LoVo (cell line): ENCODE measurements around the gene LINGO4.
A peak's percentile ranks its signal among the peaks of the same experiment; 100 is the strongest.
"Not testable (repeated sequence)": the region's sequence is repeated elsewhere in the genome, so short reads cannot be mapped to it uniquely, and the experiment has no call there.

ENCODE experiments used
- DNase-seq: peaks from one replicate; pipeline ENCODE4 v3.0.0-alpha.2; 2016; ENCODE audit warnings: low spot score

Gene LINGO4

GRCh38 chr1:151782026-151782425 lies 23.2 kb downstream of the LINGO4 start:
- DNase-seq, result not testable (repeated sequence)

DNA sequence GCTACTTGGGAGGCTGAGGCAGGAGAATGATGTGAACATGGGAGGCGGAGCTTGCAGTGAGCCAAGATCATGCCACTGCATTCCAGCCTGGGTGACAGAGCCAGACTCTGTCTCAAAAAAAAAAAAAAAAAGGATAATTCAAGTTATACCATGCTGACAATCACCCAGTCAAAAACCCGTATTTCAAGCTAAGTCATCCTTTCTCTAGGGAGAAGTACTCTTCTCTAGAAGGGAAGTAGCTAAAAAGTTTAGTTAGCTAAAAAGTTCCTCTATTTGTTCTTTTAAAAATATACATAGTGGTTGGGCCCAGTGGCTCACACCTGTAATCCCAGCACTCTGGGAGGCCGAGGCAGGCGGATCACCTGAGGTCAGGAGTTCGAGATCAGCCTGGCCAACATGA lies 24.5 kb downstream of the LINGO4 start:
- DNase-seq, result not testable (repeated sequence)

GRCh38 chr1:151779852-151780251 lies 25.4 kb downstream of the LINGO4 start:
- DNase-seq, result no peak

DNA sequence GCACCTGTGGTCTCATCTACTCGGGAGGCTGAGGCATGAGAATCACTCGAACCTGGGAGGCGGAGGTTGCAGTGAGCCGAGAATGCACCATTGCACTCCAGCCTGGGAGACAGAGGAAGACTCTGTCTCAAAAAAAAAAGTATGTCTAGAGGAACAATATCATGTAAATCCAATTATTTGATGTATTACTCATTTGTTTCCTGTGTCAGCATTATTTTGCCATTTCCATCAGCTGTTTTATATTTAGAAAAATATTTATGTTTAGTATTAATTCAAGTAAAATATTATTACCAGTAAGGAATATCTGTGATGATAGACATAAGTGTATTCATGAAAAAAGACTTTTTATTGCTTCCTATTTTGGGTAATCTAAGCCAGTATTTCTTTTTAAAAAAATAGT lies 27.9 kb downstream of the LINGO4 start:
- no peak for DNase-seq

- DNase-seq, result no peak
These were observed 28.6 kb downstream of the LINGO4 start for GRCh38 chr1:151776665-151777062.

- DNase-seq, result no peak
These were observed 29.1 kb downstream of the LINGO4 start for GRCh38 chr1:151775894-151776664.

DNA sequence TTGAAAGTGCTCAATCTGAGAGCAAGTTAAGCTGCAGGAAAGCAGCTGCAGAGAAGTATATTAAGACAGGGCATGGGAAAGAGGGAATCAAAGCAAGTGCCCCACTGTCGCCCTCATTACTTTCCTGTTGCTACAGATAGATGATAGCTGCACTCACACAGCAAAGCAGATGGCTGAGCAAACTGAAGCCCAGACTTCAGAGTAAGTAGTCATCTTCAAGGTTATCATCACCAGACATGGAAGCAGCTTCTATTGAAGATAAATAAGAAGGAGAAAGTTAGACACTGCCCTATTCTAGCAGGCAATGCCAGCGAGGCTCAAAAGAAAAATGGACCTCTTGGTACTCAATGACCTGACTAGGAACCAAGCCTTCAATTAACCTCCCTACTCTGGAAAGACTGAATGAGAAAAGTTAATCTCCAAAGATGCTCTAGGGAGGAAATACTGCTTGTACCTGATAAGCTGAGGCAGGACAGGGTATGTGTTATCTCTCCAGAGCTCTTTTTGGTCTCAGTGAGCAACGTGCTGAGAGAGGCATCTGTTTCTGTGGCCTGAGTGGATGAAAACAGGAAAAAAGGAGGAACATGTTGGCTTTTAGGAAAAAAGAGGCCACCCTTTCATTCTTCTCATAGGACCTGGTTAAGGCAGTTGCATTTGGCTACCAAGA lies 30.8 kb downstream of the LINGO4 start:
- DNase-seq, result no peak

DNA sequence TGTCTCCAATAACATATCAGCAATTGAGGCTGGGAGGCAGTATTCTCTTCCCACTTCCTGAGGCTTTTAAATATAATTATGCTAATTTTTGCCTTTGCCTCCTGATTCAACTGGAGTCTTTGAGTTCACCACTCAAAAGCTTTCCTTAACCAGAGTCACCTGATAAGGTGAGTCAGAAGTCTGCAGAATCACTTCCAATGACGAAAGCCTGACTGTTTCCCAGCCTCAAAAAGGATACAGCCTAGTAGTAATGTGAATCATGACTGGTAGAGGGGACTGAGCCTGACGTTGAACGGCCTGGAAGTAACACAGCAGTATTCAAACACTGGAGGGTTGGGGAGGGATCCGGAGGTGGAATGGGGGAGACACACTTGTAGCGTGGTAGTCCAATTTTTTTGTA lies 31.5 kb downstream of the LINGO4 start:
- no peak for DNase-seq

- DNase-seq, result not testable (repeated sequence)
These were observed 35.9 kb downstream of the LINGO4 start for GRCh38 chr1:151769270-151769669.

DNA sequence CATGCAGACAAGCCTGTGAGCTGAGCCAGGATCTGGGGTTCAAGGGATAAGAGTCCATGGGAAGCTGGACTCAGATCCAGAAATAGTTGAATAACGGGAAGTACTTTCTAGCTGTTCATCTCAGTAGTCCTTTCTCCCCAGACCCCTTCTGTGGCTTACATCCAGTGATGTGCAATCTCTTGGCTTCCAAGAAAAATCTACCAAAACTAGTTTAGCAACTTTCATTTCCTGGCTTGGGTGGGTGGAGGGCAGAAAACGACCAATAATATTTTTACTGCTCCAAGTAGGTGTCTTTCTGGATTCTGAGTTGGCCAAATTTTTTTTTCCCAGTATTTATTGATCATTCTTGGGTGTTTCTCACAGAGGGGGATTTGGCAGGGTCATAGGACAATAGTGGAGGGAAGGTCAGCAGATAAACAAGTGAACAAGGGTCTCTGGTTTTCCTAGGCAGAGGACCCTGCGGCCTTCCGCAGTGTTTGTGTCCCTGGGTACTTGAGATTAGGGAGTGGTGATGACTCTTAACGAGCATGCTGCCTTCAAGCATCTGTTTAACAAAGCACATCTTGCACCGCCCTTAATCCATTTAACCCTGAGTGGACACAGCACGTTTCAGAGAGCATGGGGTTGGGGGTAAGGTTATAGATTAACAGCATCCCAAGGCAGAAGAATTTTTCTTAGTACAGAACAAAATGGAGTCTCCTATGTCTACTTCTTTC lies 36.7 kb downstream of the LINGO4 start:
- peak; percentile 19 for DNase-seq

- no peak for DNase-seq
These were observed 41.2 kb downstream of the LINGO4 start for GRCh38 chr1:151763990-151764389.

GRCh38 chr1:151762941-151763921 lies 42.0 kb downstream of the LINGO4 start, which contains the start of gene MRPL9:
TSS of gene MRPL9 (minus strand) at chr1:151763496. CDS start at chr1:151763479, 17 bp downstream.
- DNase-seq, result peak; percentile 86

DNA sequence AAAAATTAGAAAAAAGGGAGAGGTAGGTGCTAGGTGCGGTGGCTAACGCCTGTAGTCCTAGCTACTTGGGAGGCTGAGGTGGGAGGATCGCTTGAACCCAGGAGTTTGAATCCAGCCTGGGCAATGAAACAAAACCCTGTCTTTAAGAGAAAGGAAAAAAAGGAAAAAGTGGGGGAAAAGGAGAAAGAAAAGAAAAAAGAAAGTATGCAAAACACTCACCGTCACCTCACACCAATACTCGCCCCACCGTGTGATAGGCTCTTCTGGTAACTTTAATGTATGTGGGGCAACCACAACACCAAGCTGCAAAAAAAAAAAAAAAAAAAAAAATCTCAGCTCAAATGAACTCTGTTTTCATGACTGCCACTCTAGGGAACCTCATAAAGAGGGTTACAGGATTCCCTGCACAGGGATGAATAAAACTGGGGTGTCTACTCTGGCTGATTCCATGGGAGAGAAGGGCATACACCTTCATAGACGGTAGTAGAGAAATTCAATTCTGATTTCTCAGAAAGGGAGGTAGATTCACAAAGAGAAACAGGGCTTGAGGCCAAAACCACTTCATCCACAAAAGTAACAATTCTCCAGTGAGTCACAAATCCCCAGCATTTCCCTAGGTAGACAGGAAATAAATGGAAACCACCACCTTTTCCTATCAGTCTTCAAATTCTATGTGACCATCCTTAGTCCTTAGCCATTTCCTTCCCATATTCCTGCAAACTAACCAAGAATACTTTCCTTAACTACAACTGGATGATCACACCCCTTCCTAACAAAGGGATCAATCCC lies 44.4 kb downstream of the LINGO4 start:
- DNase-seq, result no peak

DNA sequence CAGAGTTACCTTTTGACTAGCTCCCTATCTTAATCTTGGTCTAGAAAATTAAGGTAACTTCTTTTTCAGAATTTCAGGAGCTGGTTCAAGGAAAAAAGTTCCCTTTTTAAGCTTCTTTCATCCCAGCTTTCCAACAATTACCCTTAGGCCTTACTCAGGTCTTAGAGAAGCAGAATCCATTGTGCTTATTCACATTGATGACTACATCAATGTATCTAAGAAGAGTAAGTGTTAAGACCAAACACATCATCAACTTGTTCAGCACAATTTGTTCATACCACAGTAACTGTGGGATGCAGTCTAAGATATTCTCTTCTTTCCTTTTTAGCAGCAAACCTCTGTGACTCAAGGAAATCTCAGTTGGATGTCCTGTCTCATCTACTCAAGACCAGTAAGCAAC lies 46.0 kb downstream of the LINGO4 start:
- no peak for DNase-seq

- no peak for DNase-seq
These were observed 48.9 kb downstream of the LINGO4 start for GRCh38 chr1:151756291-151756690.
